SK-N-MC (cell line): ENCODE measurements around the gene TMEM119.

Experiments
- DNase-seq: peaks from one replicate; pipeline ENCODE4 v3.0.0-alpha.2; 2011; ENCODE audit warnings: low read depth, low spot score
- H3K27ac ChIP-seq: fragments of 200-600 bp; sonication (generic); 2 replicates; pipeline ENCODE4 v1.5.1; 2016; ENCODE audit warnings: mixed run types
- H3K36me3 ChIP-seq: fragments of 200-600 bp; sonication (generic); 2 replicates; pipeline ENCODE4 v1.6.1; 2017; ENCODE audit warnings: antibody characterized with exemption, low read length, mixed read lengths; ENCODE audit not compliant: insufficient read depth
- H3K4me3 ChIP-seq: fragments of 200-600 bp; sonication (generic); 2 replicates; pipeline ENCODE4 v1.5.1; 2016
- H3K9ac ChIP-seq: fragments of 200-600 bp; sonication (generic); 2 replicates; pipeline ENCODE4 v1.8.0; 2017; ENCODE audit warnings: mixed run types, mixed read lengths; ENCODE audit not compliant: insufficient read length
- H3K9me3 ChIP-seq: fragments of 200-600 bp; sonication (generic); 2 replicates; pipeline ENCODE4 v1.6.1; 2017; ENCODE audit warnings: low read depth, mild to moderate bottlenecking, antibody characterized with exemption, low read length, moderate library complexity, mixed read lengths
- EZH2 ChIP-seq: fragments of 200-600 bp; sonication (generic); IDR thresholded peaks from one replicate; pipeline ENCODE4 v1.6.1; 2017; ENCODE audit warnings: antibody characterized with exemption
- FOXP2 ChIP-seq: optimal IDR thresholded peaks from 2 replicates; pipeline ENCODE3; 2011; ENCODE audit warnings: mild to moderate bottlenecking, moderate library complexity; ENCODE audit not compliant: insufficient read depth; ENCODE audit errors: extremely low read length, control extremely low read depth
- POLR2AphosphoS5 ChIP-seq: IDR thresholded peaks from 2 replicates; pipeline ENCODE4 v1.6.1; 2012; ENCODE audit warnings: mild to moderate bottlenecking, low read depth, low read length, borderline replicate concordance

The TMEM119 gene

DNA sequence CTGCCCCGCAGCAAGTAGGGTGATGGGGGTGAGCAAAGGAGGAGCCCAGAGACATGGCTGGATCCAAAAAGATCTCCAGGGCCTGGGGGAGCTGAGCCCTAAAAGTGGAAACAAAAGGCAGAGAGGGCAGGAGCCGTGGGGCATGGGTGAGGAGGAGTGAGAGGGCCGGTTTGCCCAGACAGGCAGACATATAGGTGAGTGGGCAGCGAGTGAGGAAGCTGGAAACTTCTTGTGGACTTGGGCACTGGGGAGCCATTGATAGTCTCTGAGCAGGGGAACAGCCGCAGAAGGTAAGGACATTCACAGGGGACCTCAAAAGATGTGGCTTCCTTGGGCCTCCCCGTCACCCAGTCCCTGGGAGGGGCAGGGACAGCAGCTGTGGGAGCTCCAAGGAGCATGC is 16.8 kb upstream of the TMEM119 start:
- H3K4me3 ChIP-seq: no peak overlapping the region
- H3K27ac ChIP-seq: no peak overlapping the region
- no peaks in the 10 kb centered on the region for H3K9me3 ChIP-seq
- no peak overlapping the region for H3K9ac ChIP-seq
- no peak for DNase-seq
- no peak for TF ChIP-seq EZH2
- no peak for TF ChIP-seq FOXP2
- TF ChIP-seq POLR2AphosphoS5: no peak
- no peaks in the 10 kb centered on the region for H3K36me3 ChIP-seq

DNA sequence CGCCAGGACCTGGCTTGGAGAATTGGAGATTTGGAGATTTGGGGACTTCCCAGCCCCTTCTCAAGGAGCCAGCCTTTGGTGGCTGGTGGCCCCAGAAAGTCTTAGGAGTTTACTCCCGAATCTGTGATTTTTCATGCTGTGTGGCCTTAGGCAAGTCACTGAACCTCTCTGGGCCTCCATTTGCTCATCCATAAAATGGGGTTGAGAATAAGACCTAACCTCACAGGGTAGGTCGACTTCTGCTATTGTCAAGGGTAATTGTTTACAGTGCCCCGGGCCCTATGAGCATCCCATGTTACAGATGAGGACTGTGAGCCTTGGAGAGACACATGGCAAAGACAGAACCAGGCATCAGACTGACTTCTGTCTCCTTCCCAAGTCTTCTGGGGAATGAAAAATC is 16.2 kb upstream of the TMEM119 start:
- Histone ChIP-seq H3K9ac (no peak overlapping the region), H3K27ac (no peak overlapping the region)
- TF ChIP-seq EZH2 (no peak), POLR2AphosphoS5 (no peak), FOXP2 (no peak)

DNA sequence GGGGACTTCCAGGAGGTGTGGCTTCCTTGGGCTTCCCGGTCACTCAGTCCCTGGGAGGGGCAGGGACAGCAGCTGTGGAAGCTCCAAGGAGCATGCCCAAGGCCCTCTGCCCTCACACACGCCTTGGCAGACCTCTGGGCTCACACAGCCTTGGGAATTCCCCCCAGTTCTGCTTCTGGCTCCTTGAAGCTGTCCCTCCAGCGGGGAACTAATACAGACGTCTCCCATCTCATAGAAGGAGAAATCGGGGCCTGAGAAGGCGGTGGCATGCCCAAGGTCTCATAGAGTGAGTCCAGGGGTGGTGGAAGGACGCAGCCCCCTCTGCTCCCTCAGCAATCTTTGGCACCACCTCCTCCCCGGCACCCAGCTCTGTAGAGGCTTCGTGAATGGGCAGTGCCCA is 15.7 kb upstream of the TMEM119 start:
- Histone ChIP-seq H3K4me3 (no peak overlapping the region), H3K36me3 (no peaks in the 10 kb centered on the region), H3K27ac (no peak overlapping the region), H3K9me3 (no peaks in the 10 kb centered on the region), H3K9ac (no peak overlapping the region)
- no peak for DNase-seq
- TF ChIP-seq POLR2AphosphoS5: no peak
- no peak for TF ChIP-seq EZH2
- TF ChIP-seq FOXP2: no peak

More for the DNA sequence above, 16.2 kb upstream of the TMEM119 start:
- DNase-seq: no peak
- no peak overlapping the region for H3K4me3 ChIP-seq
- H3K36me3 ChIP-seq: no peaks in the 10 kb centered on the region
- no peaks in the 10 kb centered on the region for H3K9me3 ChIP-seq

DNA sequence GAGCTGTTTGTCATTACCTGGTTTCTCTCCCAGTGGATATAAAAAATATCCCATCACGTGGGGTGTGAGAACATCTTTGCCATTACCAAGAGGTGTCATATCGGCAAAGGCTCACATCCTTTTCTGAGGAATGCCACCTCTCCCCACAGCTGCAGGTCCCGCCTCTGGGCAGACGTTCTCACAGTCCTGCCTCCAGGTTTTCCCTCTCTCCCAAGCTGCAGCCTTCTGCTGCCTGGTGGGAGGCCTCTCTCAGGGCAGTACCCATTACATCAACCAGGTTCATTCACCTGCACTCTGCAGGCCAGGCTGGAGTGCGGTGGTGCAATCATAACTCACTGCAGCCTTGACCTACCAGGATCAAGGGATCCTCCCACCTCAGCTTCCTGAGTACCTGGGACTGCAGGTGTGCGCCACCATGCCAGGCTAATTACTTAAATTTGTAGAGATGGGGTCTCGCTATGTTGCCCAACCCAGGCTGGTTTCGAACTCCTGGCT is 15.0 kb upstream of the TMEM119 start:
- TF ChIP-seq POLR2AphosphoS5 (no peak), FOXP2 (no peak), EZH2 (no peak)
- Histone ChIP-seq H3K36me3 (no peaks in the 10 kb centered on the region), H3K4me3 (no peak overlapping the region), H3K27ac (no peak overlapping the region), H3K9ac (no peak overlapping the region), H3K9me3 (no peaks in the 10 kb centered on the region)
- DNase-seq: no peak

DNA sequence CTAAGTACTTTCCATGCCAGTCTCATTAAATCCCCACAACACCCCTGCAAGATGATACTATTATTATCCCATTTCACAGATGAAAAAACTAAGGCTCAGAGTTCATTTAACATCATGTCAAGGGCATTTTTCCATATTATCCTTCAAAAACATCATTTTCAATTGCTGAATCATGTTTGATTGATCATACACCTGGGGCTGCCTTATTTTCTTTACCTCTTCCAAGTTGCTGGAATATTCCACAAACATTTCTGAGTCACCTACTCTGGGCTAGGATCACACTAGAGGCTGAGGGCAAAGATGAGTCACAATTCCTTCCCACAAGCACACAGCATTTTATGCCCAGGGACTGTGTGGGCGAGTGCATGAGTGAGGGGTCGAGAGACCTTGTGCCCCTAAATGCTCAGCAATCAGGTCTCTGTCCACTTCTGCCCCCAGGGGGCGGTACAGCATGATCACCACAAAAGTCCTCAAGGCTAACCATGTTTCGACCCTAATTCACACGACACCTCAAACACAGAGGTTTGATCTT is 14.1 kb upstream of the TMEM119 start:
- no peaks in the 10 kb centered on the region for H3K9me3 ChIP-seq
- no peak for TF ChIP-seq POLR2AphosphoS5
- no peak for TF ChIP-seq EZH2
- no peak for TF ChIP-seq FOXP2
- H3K36me3 ChIP-seq: no peaks in the 10 kb centered on the region
- no peak overlapping the region for H3K9ac ChIP-seq
- no peak overlapping the region for H3K27ac ChIP-seq
- no peak overlapping the region for H3K4me3 ChIP-seq
- no peak for DNase-seq

DNA sequence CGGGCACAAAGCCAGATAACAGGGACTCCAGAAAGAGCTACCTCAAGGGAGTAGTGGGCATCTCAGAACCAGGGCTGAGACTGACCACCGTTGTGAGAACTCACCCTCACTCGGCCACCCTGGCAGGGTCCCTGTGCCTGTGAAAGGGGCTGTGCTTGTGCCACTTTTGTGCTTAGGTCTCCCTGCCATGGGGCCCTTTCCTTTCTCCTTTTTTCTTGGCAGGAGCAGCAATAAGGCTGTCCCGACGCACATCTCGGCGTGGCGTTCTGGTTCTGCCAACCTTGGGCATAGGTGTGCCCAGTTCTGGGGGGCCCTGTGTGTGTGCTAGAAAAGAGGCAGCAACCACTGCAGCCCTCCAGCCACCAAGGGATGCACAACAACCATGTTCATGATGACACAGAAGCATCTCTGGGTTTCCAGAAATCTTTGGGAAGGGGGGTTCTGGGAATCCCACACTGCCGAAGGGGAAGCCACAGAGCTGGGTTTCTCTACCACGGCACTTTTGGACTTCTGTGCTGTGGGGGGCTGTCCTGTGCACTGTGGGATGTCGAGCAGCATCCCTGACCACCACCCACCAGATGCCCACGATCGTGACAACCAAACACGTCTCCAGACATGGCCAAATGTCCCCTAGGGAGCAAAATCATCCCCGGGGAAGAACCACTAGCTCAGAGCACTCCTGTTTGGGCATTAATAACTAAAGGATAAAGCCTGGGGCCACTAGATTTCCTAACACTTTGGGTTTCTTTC is 13.1 kb upstream of the TMEM119 start:
- Histone ChIP-seq H3K9ac (no peak overlapping the region), H3K27ac (no peak overlapping the region)
- no peak for DNase-seq

DNA sequence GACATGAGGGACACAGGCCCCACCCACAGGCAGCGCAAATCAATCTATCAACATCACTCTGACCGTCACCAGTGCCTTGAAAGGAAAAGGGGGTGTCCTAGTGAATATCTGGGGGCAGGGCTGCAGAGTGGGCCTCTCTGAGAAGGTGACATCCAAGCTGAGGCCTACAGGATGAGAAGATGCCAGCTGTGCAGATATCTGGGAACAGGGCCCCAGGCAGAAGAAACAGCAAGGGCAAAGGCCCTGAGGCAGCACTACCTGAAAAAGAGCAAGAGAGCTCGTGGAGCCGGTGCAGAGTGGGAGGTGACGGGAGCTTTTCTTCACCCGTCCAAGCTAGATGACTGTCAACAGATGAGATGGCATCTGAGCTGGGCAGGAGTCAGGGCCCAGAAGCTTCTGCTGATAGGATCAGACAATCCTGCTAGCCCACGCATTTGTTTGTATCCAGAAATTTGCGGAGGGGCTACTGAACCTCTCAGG is 12.5 kb upstream of the TMEM119 start:
- H3K9ac ChIP-seq: no peak overlapping the region
- TF ChIP-seq POLR2AphosphoS5: no peak
- no peak for TF ChIP-seq FOXP2
- TF ChIP-seq EZH2: no peak
- DNase-seq: no peak
- H3K9me3 ChIP-seq: no peaks in the 10 kb centered on the region
- no peak overlapping the region for H3K27ac ChIP-seq
- H3K36me3 ChIP-seq: no peaks in the 10 kb centered on the region
- no peak overlapping the region for H3K4me3 ChIP-seq

More for the DNA sequence above, 13.1 kb upstream of the TMEM119 start:
- Histone ChIP-seq H3K4me3 (no peak overlapping the region), H3K9me3 (no peaks in the 10 kb centered on the region), H3K36me3 (no peaks in the 10 kb centered on the region)
- TF ChIP-seq POLR2AphosphoS5 (no peak), EZH2 (no peak), FOXP2 (no peak)

DNA sequence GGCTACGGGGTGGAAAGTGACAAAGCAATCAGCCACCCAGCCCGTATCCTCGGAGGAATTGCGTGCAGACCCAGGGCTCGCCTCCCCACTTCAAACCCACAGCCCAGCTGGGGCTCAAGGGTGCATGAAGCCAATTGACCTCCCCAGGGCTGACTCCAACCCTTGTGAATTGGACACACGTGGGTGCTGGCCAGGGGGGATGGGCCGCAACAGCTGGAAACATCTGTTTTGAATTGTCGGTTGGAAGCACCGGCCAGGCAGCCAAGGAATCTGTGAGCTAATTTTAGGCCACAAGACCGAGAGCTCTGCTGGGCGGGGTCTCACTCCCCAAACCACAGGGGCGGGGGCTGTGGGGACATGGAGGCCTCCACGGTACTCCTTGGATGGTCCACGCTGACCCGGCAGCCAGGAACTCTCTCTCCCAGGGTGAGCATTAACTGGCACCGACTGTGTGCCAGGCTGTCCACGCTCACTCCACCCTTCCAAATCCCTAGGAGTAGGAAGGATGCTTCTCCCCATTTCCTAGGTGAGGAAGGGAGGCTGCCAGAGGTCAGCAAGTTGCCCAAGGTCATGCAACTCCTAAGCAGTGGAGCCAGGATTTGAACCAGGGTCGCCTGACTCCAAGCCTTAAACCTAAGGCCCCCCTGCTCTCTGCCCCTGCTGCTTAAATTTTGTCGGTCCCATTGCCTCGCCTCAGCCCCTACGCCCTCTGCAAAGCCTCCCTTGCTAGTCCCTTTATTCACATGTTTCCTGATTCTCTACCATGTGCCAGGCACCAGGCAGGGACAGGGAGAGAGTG is 11.9 kb upstream of the TMEM119 start:
- H3K36me3 ChIP-seq: no peaks in the 10 kb centered on the region
- DNase-seq: no peak
- H3K9ac ChIP-seq: peak overlapping the region; percentile 29
- no peaks in the 10 kb centered on the region for H3K9me3 ChIP-seq
- H3K4me3 ChIP-seq: no peak overlapping the region
- TF ChIP-seq EZH2: no peak
- TF ChIP-seq FOXP2: no peak
- TF ChIP-seq POLR2AphosphoS5: no peak
- no peak overlapping the region for H3K27ac ChIP-seq
